Erythroblast (primary cell): ENCODE measurements around the gene NOTUM.
A peak's percentile ranks its signal among the peaks of the same experiment; 100 is the strongest.
"Not testable (repeated sequence)": the region's sequence is repeated elsewhere in the genome, so short reads cannot be mapped to it uniquely, and the experiment has no call there.

Experiments
- DNase-seq, 2 experiments: peaks; one replicate each; lab custom pipeline; 2025; lab: John Stamatoyannopoulos, UW
- GATA1 ChIP-seq: IDR thresholded peaks from 2 replicates; pipeline ENCODE4 v1.6.1; 2011; ENCODE audit warnings: low read depth, mild to moderate bottlenecking, control low read depth, low read length, moderate library complexity
- POLR2A ChIP-seq: IDR thresholded peaks from 2 replicates; pipeline ENCODE4 v1.6.1; 2011; ENCODE audit warnings: mild to moderate bottlenecking, low read length

NOTUM gene

DNA sequence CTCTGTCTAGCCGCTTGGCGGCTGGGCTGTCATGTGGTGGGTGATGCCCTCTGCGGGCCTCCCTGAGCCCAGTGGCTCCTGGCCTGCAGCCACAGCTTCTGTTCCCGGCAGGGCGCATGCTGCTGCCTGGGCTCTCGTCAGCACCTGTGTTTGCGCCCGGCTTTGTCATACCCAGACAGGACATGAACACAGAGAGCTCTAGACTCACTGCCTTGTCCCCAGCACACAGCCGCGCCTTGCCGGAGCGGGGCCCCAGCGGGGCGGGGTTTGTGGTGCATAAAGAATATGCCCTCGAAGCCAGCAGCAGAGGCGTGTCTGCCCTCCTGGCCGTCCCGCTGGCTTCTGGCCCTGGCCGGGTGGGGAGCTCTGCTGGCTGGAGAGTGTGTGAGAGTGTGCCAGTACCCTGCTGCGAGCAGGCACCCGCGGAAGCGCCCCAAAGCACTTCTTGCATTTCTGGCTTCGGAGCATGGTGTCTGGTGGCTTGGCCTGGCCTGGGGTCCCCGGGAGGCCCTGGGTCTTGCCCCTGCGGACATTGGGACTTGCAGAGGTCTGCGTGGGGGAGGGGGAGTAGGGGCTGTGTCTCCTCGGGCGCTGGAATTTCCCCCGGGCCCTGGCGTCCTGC is 30.8 kb upstream of the NOTUM start:
- peak; percentile 53 to 56 for DNase-seq
- TF ChIP-seq POLR2A (no peak), GATA1 (no peak)

DNA sequence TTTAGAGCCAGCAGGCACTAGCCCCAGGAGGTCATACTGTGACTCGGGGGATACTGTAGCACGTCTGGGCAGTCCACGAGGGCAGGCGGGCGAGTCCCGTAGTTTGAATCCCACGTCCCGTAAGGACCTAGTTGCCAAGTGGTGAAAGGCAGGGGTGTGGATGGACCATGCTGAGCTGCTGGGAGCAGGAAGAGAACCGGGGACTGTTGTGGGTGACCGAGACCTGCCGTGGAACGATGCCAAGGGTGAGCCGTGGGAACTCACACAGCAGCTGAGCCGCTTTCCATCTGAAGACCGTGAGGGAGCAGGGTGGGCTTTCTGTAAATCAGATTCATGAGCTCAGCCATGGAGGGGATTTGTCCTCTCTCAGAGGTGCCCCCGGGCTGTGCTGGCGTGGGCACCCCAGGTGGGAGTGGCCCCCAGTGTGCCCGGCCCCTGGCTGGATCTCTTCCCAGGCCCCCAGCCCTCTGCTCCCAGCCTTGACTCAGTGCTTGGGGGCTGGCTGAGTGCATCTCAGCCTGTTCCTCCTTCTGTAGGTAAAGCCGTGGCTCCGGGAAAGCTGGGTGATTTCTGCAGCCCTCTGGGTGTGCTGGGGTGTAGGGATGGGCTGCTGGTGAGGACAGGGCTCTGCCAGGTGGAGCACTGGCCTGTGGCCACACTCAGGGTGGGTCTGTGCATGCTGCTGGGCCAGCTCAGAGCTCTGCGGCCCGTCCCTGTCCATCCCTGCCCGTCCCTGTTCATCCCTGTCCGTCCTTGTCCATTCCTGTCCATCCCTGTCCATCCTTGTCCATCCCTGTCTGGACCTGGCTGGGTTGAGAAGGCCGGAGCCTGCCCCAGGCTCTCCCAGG is 30.1 kb upstream of the NOTUM start:
- TF ChIP-seq POLR2A, result no peak
- TF ChIP-seq GATA1, result no peak
- DNase-seq, result no peak

DNA sequence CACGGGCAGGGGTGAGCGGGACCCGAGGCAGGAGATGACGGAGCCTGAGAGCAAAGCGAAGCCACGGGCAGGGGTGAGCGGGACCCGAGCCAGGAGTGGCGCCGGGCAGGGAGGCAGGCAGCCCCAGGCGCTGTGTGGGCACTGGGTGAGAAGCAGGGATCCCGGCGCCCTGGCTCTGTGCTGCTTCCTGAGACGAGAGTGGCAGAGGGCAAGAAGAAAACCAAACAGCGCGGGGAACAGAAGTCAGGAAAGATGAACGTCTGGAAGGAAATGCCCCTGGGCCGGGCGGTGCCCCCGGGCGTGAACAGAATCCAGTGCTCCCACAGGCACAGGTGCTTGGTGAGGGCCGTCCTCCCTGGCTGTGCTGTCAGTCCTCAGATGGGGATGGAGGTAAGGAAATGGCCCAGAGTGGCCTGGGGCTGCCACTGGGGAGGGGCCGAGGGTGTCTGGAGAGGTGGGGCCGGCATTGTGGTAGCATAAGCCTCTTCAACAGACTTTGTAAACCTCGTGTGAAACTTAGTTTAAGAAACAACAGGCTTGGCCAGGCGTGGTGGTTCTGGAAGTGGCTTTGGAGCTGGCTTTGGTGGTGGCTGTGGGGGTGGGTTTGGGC is 26.3 kb upstream of the NOTUM start:
- no peak for TF ChIP-seq GATA1
- TF ChIP-seq POLR2A, result no peak

DNA sequence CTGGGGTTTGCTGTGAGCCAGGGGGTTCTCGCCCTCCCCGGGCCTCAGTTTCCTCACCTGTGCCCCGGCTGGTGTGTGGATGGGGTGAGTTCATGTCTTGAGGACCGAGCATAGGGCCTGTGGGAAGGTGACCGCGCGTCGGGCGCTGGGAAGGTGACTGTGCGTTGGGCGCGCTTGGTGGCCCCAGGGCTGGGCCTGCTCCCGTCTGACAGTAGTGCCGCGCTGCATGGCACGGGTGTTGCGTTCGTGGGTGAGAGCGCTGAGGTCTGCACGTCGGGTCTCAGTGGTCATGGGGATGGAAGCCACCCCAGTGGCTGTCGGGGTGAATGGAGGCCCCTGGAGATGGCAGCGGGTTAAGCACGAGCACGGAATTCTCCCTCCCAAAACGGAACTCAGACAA is 25.6 kb upstream of the NOTUM start:
- no peak for TF ChIP-seq GATA1
- TF ChIP-seq POLR2A, result no peak
- no peak for DNase-seq

More for the DNA sequence above, 26.3 kb upstream of the NOTUM start:
- DNase-seq, result no peak

DNA sequence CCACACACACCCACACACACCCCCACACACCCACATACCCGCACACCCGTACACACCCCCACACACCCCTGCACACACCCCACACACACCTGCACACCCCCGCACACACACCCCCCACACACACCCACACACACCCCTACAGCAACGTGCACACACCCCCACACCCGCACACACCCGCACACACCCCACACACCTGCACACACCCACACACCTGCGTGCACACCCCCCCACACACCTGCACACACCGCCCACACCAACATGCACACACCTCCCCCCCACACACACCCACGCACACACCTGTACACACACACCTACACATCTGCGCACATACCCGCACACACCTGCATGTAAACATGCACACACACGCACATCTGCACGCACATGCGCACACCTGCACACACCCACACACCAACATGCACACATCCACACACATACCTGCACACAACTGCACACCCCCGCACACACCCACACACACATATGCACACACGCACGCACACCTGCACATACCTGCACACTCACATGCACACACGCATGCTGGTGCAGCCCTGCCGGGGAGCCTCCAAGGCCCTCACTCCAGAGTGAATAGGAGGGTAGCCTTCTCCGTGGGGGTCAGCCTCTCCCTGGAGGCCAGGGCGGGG is 23.9 kb upstream of the NOTUM start:
- DNase-seq, result no peak
- TF ChIP-seq POLR2A, result no peak
- no peak for TF ChIP-seq GATA1

DNA sequence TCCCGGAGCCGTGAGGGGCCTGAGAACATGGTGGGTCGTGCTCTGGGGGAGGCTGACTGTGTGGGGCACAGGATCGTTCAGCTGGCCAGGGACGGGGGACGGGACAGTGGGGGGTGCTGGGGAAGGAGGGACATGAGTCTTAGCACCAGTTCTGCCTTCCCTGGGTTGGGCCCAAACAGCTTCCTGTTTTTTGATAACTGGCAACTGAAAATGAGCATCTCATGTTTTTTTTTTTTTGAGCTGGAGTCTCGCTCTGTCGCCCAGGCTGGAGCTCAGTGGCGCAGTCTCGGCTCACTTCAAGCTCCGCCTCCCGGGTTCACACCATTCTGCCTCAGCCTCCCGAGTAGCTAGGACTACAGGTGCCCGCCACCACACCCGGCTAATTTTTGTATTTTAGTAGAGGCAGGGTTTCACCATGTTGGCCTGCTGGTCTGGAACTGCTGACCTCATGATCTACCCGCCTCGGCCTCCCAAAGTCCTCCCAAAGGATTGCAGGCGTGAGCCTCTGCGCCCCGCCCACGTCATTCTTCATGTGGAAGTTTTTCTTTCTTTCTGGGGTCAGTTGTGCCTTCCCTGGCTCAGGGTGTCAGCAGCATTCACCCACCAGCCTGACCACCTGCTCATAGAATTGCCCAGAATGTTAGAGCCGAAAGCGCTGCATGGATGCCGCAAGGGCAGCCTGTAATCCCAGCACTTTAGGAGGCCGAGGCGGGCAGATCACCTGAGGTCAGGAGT is 22.8 kb upstream of the NOTUM start:
- DNase-seq, result no peak

DNA sequence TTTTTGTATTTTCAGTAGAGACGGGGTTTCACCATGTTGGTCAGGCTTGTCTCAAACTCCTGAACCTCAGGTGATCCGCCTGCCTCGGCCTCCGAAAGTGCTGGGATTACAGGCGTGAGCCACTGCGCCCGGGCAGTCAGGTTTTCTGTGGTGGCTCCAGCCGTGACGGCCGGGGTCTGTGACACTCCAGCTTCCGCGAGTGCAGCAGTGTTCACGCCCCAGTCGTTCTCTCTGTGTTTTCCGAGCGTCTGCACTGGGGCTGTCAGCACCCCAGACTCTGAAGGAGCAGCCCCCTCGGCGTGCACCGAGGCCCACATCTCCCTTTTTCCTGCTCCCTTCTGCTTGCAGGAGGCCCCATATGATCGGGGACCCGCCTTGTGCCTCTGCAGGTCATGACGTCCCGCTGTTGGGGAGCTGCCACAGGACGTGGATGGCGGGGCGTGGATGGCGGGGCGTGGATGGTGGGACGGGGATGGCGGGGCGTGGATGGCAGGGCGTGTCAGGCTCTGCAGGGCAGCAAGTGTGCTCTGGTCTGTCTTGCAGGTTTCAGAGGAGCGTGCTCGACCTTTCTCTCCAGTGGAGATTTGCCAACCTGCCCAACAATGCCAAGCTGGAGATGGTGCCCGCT is 22.1 kb upstream of the NOTUM start:
- DNase-seq, result no peak
- no peak for TF ChIP-seq GATA1
- no peak for TF ChIP-seq POLR2A

More for the DNA sequence above, 22.8 kb upstream of the NOTUM start:
- TF ChIP-seq POLR2A, result no peak
- TF ChIP-seq GATA1, result no peak

DNA sequence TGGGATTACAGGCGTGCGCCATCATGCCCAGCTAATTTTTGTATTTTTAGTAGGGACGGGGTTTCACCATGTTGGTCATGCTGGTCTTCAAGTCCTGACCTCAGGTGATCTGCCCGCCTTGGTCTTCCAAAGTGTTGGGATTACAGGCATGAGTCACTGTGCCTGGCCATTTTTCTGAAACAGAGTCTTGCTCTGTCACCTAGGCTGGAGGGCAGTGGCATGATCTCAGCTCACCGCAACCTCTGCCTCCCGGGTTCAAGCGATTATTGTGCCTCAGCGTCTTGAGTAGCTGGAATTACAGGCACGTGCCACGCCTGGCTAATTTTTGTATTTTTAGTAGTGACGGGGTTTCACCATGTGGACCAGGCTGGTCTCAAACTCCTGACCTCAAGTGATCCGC is 20.5 kb upstream of the NOTUM start:
- DNase-seq, result not testable (repeated sequence)

DNA sequence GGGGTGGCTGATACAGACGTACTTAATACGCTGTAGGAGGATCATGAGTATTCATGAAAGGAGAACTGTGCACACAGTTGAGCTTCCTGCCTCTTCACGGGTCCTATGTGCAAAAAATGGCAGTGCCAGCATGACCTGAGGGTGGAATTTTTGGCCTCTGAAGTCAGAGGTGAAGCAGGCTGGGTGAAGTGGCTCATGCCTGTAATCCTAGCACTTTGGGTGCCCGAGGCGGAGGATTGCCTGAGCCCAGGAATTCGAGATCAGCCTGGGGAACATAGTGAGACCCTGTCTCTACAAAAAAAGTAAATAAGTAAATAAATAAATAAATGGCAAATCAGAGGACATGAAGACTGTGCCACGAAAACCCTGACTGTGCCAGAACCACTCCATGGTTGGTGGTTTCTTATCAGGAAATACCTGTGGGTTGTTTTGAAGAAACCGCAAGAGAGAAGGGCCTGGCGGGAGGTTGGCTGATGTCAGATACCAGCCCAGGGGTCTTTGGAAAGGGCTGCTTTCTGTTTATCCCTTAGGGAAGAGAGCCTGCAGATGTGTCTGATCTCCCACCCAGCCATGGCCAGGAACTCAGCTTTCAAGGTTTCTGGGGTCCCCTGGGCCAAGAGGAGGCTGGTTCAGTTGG is 19.8 kb upstream of the NOTUM start:
- TF ChIP-seq POLR2A (no peak), GATA1 (no peak)
- DNase-seq, result no peak

DNA sequence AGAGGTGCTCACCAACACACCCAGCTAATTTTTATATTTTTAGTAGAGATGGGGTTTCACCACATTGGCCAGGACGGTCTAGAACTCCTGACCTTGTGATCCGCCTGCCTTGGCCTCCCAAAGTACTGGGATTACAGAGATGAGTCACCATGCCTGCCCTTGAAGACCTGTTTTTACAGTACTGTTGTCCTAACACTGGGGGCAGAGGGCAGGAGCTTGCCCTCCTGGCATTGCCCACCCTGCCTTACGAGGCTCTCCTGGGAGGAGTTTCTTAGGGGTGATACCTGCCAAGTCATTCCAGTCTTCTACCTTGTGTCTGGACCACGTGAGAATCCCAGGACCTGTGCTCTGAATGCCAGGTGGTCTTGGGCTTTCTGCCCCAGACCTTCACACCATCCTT is 19.1 kb upstream of the NOTUM start:
- TF ChIP-seq POLR2A, result no peak
- no peak for TF ChIP-seq GATA1
- no peak for DNase-seq

DNA sequence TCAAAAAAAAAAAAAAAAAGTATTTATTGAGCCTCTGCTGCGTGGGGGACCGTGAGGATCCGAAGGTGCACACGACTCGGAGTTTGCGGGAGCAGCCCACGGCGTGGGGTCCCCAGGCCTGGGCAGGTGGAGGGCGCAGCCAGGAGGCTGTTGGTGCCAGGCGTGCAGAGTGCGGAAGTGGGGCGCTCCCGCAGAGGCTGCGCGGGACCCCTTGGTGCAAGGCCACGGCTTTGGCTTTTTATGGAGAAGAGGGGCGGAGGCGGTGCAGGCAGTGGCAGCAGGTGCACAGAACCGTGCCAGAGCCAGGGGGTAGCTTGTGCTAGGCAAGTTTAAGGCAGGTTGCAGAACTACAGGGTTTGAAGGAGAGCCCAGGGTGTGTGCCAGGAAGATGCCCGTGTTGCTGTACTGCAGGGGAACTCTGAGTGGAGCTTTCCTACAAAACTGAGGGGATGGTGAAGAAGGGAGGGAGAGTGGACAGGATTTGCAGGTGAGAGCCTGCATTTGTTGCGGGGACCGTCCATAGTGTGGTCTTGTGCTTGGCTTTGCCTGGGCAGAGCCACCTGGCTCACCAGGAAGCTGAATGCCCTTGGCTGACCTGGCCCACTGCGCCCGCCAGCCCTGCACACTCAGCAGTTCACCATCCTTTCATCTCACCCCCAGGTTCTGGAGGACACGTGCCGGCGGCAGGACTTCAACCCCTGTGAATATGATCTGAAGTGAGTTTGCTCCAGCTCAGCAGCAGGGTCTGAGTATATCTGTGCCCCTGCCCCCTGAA is 17.7 kb upstream of the NOTUM start:
- DNase-seq, result no peak
- TF ChIP-seq GATA1, result no peak
- TF ChIP-seq POLR2A, result no peak

DNA sequence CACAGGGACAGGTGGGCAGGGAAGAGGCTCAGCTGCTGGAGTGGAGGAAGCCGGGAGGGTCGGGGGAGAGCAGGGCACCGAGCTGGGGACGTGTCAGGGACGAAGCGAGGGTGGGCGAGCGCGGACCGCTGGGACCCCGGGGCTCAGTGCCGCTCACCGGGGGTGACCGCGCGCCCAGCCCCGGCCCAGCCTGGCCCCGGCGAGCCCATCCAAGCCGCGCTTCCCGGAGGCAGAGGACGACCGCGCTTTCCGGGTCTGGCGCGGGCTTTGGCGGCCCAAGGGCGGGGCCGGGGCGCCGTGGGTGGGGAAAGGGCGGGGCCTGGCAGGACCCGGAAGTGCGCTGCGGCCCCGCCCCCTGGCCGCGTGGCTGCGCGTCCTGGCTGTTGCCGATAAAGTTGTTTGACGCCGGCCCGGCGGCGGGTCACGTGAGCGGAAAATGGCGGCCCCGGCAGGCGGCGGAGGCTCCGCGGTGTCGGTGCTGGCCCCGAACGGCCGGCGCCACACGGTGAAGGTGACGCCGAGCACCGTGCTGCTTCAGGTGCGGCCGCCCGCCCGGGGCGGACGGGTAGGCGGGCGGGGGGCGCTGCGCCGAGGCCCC is 16.3 kb upstream of the NOTUM start, which contains the start of gene ASPSCR1:
Gene ASPSCR1, plus strand, starts transcription at position 419 of the 598 bp plus-strand sequence. Its CDS starts 18 bp downstream, at position 437.
- peak; percentile 73 for TF ChIP-seq POLR2A
- TF ChIP-seq GATA1, result no peak
- DNase-seq, result peak; percentile 95 to 98
